Ascending aorta (tissue), 2 donors: ENCODE data around the gene GSG1L2. TPM values are rescaled to one million over a fixed set of nuclear protein-coding genes. Genes with fewer than 3 reads are reported as not detected.

Experiments
- DNase-seq, 2 donors: peaks; one replicate each; pipeline ENCODE4 v3.0.0-alpha.2; 2019; ENCODE audit warnings: low spot score in 2 of 2
- H3K27ac ChIP-seq, 2 donors: fragments of 200-600 bp; sonication (generic); one replicate each; pipeline ENCODE4 v1.5.1; 2016 to 2017; ENCODE audit warnings: mild to moderate bottlenecking in 1 of 2
- H3K27me3 ChIP-seq: fragments of 200-600 bp; sonication (generic); one replicate; pipeline ENCODE4 v1.5.1; 2017
- H3K36me3 ChIP-seq, 2 donors: fragments of 200-600 bp; sonication (generic); one replicate each; pipeline ENCODE4 v1.5.1; 2016
- H3K4me1 ChIP-seq, 2 donors: fragments of 200-600 bp; sonication (generic); one replicate each; pipeline ENCODE4 v1.5.1; 2016 to 2017; ENCODE audit warnings: mild to moderate bottlenecking in 1 of 2
- H3K4me3 ChIP-seq, 2 donors: fragments of 200-600 bp; sonication (generic); one replicate each; pipeline ENCODE4 v1.5.1; 2016 to 2017; ENCODE audit warnings: mild to moderate bottlenecking in 1 of 2
- H3K9me3 ChIP-seq, 2 donors: fragments of 200-600 bp; sonication (generic); one replicate each; pipeline ENCODE4 v1.5.1; 2016
- CTCF ChIP-seq, 3 experiments: fragments of 200-600 bp in 2 of 3; fragments of 450-650 bp in 1 of 3; sonication (generic) in 2 of 3; IDR thresholded peaks; one replicate each; pipeline ENCODE4 v1.5.1; 2016 to 2019; ENCODE audit warnings: antibody characterized with exemption in 3 of 3, mild to moderate bottlenecking in 1 of 3, moderate library complexity in 1 of 3
- intact Hi-C: fragments of 100-400 bp; cut with DNase I; formaldehyde crosslinking; loops from one replicate; pipeline ENCODE4 v1.15.1; 2023
- total RNA-seq: library from RNA; depleted of rRNA; stranded (reverse); fragments of >200 nt; gene quantifications from one replicate; pipeline ENCODE4 v1.1.0, GENCODE V29; 2016

GSG1L2 gene
- total RNA-seq, 1 donor from 2014 or later: not detected

GRCh38 chr17:9798008-9798407, 23.9 kb downstream of the GSG1L2 start:
- no peak for TF ChIP-seq CTCF (IDR thresholded peaks at IDR 0.05)
- Histone ChIP-seq H3K27me3 (no peaks in the 10 kb centered on the region), H3K4me1 (no peaks in the 10 kb centered on the region), H3K27ac (no peak overlapping the region), H3K4me3 (no peak overlapping the region), H3K36me3 (no peaks in the 10 kb centered on the region), H3K9me3 (no peaks in the 10 kb centered on the region)
- no peak for DNase-seq
- intact Hi-C loops: no loop called here

- no peak overlapping the region for H3K4me3 ChIP-seq
- intact Hi-C loops: no loop called here
- no peaks in the 10 kb centered on the region for H3K9me3 ChIP-seq
- H3K27me3 ChIP-seq: no peaks in the 10 kb centered on the region
- H3K36me3 ChIP-seq: no peaks in the 10 kb centered on the region
- no peak overlapping the region for H3K27ac ChIP-seq
- no peak for DNase-seq
- TF ChIP-seq CTCF (IDR thresholded peaks at IDR 0.05): no peak
- no peaks in the 10 kb centered on the region for H3K4me1 ChIP-seq
Observed at GRCh38 chr17:9792181-9792840, 29.6 kb downstream of the GSG1L2 start.

DNA sequence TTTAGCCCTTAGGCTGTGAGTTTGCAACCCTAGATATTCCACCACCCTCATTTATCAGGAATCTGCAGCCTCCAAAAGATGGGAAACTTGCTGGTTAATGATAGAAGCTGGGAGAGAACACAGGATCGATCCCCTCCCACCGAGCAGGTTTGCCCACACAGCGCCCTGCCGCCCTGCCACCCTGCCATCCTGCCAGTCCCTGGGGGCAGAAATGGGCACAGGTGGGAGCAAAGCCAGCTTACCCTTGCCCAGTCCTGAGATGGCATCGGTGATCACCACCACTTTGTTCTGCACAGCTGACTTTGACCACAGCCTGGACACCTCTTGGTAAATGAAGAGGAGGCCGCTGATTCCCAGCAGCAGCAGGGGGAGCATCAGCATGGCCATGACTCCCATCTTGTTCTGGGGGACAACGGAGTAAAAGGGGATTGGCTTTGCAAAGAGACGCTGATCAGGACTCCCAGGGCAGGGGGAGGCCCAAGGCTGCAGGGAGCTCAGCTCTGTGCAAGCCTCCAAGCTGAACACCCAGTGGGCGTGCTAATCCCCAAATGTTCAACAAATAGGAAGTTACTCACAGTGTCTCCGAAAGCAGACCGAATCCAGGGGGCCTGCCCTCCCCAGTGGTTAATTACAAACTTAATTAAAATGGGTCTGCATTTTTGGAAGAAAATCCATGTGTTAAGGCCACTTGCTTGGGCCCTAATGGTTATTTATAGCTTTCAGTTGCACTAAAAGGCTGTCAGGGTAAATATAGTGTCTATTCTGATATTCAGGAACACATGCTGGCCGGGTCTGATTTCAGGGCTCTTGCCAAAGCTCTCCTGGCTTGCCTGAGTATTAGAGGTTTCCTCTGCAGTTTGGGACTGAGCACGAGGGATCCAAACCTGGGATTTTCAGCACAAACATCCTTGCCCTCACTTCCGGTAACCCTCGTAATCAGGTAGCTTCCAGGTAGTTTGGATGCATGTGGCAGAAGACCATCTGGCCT, 30.7 kb downstream of the GSG1L2 start, which contains the start of gene DHRS7C:
TSS of gene DHRS7C (minus strand) at position 704 of the 988 bp plus-strand sequence. CDS start at position 396, 308 bp downstream.
- Histone ChIP-seq H3K9me3 (no peaks in the 10 kb centered on the region), H3K4me1 (no peaks in the 10 kb centered on the region), H3K27me3 (no peaks in the 10 kb centered on the region), H3K4me3 (no peak within 1 kb of the TSS), H3K27ac (no peak within 1 kb of the TSS), H3K36me3 (no peaks in the 10 kb centered on the region)
- TF ChIP-seq CTCF (IDR thresholded peaks at IDR 0.05): no peak
- intact Hi-C loops: no loop called here
- no peak for DNase-seq

DNA sequence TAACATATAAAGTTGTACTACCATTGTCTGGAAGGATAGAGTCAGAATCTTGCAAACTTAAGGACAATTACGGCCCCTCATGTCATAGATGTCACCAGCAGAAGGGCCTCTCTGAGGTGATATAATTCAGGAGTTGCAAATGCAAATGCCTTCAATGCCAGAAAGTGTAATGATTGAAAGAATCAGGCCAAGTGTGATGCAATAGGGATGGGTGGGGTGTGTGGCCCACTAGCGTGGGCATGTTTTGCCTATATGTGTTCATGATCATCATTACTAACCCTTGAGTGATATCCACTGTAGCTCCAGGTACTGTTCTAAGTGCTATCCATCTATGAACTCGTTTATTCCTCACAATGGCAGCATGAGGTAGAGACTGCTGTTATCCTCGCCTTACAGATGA, 31.6 kb downstream of the GSG1L2 start:
- TF ChIP-seq CTCF (IDR thresholded peaks at IDR 0.05): no peak
- Histone ChIP-seq H3K27ac (no peak overlapping the region), H3K27me3 (no peaks in the 10 kb centered on the region), H3K9me3 (no peaks in the 10 kb centered on the region), H3K4me3 (no peak overlapping the region), H3K4me1 (no peaks in the 10 kb centered on the region), H3K36me3 (no peaks in the 10 kb centered on the region)
- intact Hi-C loops: no loop called here
- no peak for DNase-seq

GRCh38 chr17:9788601-9789000, 33.3 kb downstream of the GSG1L2 start:
- no peaks in the 10 kb centered on the region for H3K4me1 ChIP-seq
- no peak overlapping the region for H3K27ac ChIP-seq
- no peak overlapping the region for H3K4me3 ChIP-seq
- no peaks in the 10 kb centered on the region for H3K9me3 ChIP-seq
- no peak for DNase-seq
- no peak for TF ChIP-seq CTCF (IDR thresholded peaks at IDR 0.05)
- intact Hi-C loops: no loop called here
- no peaks in the 10 kb centered on the region for H3K36me3 ChIP-seq
- no peaks in the 10 kb centered on the region for H3K27me3 ChIP-seq
